ENCODE measurements around the gene RAB9A.

DNA sequence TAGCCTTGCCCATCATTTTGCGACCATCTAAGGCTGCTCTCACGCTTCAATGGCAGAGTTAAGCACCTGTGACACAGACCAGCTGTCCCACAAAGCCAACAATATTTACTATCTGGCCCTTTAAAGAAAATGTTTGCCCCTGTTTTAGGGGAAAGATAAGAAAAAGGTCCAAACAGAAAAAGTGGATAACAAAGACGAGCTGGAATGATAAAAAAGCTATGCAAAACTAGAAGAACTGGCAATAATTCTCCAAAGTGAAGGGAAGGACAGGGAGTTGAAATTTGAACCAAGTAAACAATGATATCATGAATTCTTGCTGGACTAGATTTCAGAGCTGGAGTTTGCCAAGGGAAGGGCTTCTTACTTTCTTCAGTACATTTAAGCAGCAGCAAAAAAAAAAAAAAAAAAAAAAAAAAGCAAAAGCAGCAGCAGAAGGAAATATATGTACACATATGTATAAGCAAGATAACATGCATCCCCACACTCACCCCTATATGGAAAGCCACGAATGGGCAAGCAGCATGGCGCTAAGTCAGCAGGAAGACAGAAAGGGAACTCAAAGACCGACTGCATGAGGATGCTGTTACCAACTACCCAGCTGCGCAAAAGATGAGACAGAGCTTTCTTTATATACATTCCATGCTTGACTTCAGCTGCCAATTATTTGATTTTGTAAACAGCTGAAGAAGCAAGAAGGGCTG is 33.0 kb downstream of the RAB9A start:
- TF ChIP-seq, protein P1, sequence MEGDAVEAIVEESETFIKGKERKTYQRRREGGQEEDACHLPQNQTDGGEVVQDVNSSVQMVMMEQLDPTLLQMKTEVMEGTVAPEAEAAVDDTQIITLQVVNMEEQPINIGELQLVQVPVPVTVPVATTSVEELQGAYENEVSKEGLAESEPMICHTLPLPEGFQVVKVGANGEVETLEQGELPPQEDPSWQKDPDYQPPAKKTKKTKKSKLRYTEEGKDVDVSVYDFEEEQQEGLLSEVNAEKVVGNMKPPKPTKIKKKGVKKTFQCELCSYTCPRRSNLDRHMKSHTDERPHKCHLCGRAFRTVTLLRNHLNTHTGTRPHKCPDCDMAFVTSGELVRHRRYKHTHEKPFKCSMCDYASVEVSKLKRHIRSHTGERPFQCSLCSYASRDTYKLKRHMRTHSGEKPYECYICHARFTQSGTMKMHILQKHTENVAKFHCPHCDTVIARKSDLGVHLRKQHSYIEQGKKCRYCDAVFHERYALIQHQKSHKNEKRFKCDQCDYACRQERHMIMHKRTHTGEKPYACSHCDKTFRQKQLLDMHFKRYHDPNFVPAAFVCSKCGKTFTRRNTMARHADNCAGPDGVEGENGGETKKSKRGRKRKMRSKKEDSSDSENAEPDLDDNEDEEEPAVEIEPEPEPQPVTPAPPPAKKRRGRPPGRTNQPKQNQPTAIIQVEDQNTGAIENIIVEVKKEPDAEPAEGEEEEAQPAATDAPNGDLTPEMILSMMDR (IDR thresholded peaks at IDR 0.05; ENCODE audit: insufficient read depth, low read length): no peak
- 0 out of 2 replicates have a peak, but pooled peaks have one; percentile 3 for TF ChIP-seq SPI1 (IDR thresholded peaks at IDR 0.05; ENCODE audit: borderline replicate concordance, low read depth)

Data from HL-60 (cell line).